ENCODE data around the gene EHMT1. TPM values are rescaled to one million over a fixed set of nuclear protein-coding genes. Genes with fewer than 3 reads are reported as not detected.

Gene EHMT1
- total and polyA plus RNA-seq, 2 experiments from 2014 or later, result 46.0 to 47.7 TPM

DNA sequence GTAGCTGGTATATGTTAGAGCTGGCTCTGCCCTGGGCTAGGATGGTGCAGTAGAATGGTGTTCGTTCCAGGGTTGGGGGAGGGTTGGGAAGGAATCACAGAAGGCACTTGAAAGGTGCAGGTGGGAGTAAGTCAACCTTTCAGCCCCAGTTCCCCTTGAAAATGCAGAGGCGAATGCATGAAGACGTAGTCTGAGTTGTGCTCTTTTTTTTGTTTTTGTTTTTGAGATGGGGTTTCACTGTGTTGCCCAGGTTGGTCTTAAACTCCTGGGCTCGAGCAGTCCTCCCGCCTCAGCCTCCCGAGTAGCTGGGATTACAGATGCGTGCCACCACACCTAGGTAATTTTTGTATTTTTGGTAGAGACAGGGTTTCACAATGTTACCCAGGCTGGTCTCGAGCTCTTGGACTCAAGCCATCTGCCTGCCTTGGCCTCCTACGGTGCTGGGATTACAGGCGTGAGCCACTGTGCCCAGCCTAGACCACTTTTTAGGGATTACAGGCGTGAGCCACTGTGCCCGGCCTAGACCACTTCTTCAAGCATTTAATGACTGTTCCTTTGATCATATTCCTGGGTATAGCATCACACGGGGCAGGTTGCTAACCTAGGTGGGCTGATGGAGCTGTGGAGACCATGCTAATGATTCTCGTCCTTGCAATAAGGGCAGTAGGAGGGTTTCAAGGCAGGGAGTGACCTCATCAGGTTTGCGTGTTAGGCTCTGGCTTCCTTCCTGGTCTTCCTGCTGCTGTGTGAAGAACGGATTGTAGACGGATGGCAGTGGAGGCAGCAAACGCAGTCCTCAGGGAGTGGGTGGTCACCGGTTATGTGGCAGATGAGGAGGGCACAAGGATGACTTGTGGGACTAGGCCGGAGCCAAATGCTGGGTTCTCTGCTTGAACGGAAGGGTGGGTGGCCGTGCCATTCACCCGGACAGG is 13.7 kb downstream of the EHMT1 start:
- Histone ChIP-seq H3K79me2 (peaks cover 99% of the 10 kb centered on the region), H4K20me1 (ENCODE audit: insufficient read depth, poor library complexity, severe bottlenecking) (peaks cover 87% of the 10 kb centered on the region), H3K9me2 (replicated peaks; ENCODE audit: insufficient read depth) (no peaks in the 10 kb centered on the region), H3K27me3 (no peaks in the 10 kb centered on the region), H3K4me3 (no peak overlapping the region), H3K4me1 (ENCODE audit: insufficient read depth) (peaks cover 6% of the 10 kb centered on the region), H2AFZ (no peak overlapping the region), H3K36me3 (replicated peaks; ENCODE audit: insufficient read depth, low read depth) (no peaks in the 10 kb centered on the region), H3K4me2 (no peak overlapping the region), H3K27ac (no peak overlapping the region), H3K9me3 (ENCODE audit: low read depth) (no peaks in the 10 kb centered on the region)
- DNase-seq (ENCODE audit: low spot score), result no peak
- TF ChIP-seq EZH2phosphoT487 (IDR thresholded peaks at IDR 0.05; ENCODE audit: low read depth, severe bottlenecking, unreplicated experiment), result no peak
- TF ChIP-seq, protein P1, sequence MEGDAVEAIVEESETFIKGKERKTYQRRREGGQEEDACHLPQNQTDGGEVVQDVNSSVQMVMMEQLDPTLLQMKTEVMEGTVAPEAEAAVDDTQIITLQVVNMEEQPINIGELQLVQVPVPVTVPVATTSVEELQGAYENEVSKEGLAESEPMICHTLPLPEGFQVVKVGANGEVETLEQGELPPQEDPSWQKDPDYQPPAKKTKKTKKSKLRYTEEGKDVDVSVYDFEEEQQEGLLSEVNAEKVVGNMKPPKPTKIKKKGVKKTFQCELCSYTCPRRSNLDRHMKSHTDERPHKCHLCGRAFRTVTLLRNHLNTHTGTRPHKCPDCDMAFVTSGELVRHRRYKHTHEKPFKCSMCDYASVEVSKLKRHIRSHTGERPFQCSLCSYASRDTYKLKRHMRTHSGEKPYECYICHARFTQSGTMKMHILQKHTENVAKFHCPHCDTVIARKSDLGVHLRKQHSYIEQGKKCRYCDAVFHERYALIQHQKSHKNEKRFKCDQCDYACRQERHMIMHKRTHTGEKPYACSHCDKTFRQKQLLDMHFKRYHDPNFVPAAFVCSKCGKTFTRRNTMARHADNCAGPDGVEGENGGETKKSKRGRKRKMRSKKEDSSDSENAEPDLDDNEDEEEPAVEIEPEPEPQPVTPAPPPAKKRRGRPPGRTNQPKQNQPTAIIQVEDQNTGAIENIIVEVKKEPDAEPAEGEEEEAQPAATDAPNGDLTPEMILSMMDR (IDR thresholded peaks at IDR 0.05; ENCODE audit: poor library complexity), result no peak
- no peak for TF ChIP-seq EZH2 (IDR thresholded peaks at IDR 0.05; ENCODE audit: borderline replicate concordance)
- WGBS (ENCODE audit: low lambda C conversion rate, missing lambda C conversion rate), result 93% methylated on average over 23 of the region's 23 CpGs

DNA sequence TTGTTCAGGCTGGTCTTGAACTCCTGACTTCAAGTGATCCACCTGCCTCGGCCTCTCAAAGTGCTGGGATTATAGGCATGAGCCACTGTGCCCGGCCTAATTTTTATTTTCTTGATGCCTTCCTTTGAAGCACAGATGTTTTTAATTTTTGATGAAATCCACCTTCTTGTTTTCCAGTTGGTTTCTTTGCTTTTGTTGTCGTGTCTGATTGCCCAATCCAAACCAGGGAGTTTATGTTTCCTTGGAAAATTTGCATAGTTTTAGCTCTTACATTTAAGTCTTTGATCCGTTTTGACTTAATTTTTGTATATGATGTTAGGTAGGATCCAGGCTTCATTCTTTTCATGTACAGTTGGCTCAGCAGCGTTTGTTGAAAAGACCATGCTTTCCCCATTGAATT is 15.2 kb downstream of the EHMT1 start:
- Histone ChIP-seq H3K9me2 (replicated peaks; ENCODE audit: insufficient read depth) (no peaks in the 10 kb centered on the region), H3K4me2 (no peak overlapping the region), H3K4me3 (no peak overlapping the region), H3K27me3 (no peaks in the 10 kb centered on the region), H3K9me3 (ENCODE audit: low read depth) (no peaks in the 10 kb centered on the region), H2AFZ (no peak overlapping the region), H3K79me2 (peaks cover 99% of the 10 kb centered on the region), H3K36me3 (replicated peaks; ENCODE audit: insufficient read depth, low read depth) (no peaks in the 10 kb centered on the region), H4K20me1 (ENCODE audit: insufficient read depth, poor library complexity, severe bottlenecking) (peaks cover 82% of the 10 kb centered on the region), H3K4me1 (ENCODE audit: insufficient read depth) (peaks cover 6% of the 10 kb centered on the region), H3K27ac (no peak overlapping the region)
- no peak for DNase-seq (ENCODE audit: low spot score)
- TF ChIP-seq EZH2 (IDR thresholded peaks at IDR 0.05; ENCODE audit: borderline replicate concordance), result no peak
- TF ChIP-seq EZH2phosphoT487 (IDR thresholded peaks at IDR 0.05; ENCODE audit: low read depth, severe bottlenecking, unreplicated experiment), result no peak
- 83% methylated on average over 5 of the region's 5 CpGs for whole genome bisulfite sequencing (ENCODE audit: low lambda C conversion rate, missing lambda C conversion rate)

DNA sequence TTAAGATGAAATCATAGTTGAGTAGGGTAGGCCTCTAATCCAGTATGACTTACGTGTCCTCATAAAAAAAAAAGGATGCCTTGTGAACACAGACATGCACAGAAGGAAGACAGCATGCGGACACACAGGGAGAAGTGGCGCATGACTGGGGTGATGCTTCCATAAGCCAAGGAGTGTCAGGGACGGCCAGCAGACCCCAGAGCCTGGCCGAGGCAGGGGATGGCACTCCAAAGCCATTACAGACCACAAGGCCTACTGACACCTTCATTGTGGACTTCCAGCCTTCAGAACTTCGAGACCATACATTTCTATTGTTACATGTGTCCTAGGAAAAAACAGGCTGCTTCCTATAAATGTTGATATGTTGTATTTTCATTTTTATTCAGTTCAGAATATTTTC is 19.9 kb downstream of the EHMT1 start:
- Histone ChIP-seq H3K4me2 (no peak overlapping the region), H3K79me2 (peaks cover 99% of the 10 kb centered on the region), H3K9me2 (replicated peaks; ENCODE audit: insufficient read depth) (no peaks in the 10 kb centered on the region), H3K4me3 (no peak overlapping the region), H2AFZ (no peak overlapping the region), H3K27me3 (no peaks in the 10 kb centered on the region), H3K9me3 (ENCODE audit: low read depth) (no peaks in the 10 kb centered on the region), H3K27ac (no peak overlapping the region), H4K20me1 (ENCODE audit: insufficient read depth, poor library complexity, severe bottlenecking) (peaks cover 74% of the 10 kb centered on the region), H3K36me3 (replicated peaks; ENCODE audit: insufficient read depth, low read depth) (no peaks in the 10 kb centered on the region), H3K4me1 (ENCODE audit: insufficient read depth) (no peaks in the 10 kb centered on the region)
- TF ChIP-seq EZH2 (IDR thresholded peaks at IDR 0.05; ENCODE audit: borderline replicate concordance) (no peak), EZH2phosphoT487 (IDR thresholded peaks at IDR 0.05; ENCODE audit: low read depth, severe bottlenecking, unreplicated experiment) (no peak)
- TF ChIP-seq, protein P1 (IDR thresholded peaks at IDR 0.05; ENCODE audit: poor library complexity), result no peak
- WGBS (ENCODE audit: low lambda C conversion rate, missing lambda C conversion rate), result 86% methylated on average over 6 of the region's 6 CpGs
- DNase-seq (ENCODE audit: low spot score), result no peak
